HEK293 (cell line): ENCODE data around the gene OTUB2.

Experiments
- BCL11A ChIP-seq: fragments of 450-650 bp; formaldehyde crosslinking; IDR thresholded peaks from 2 replicates; pipeline ENCODE4 v1.5.1; 2016; ENCODE audit warnings: low read depth, missing biosample characterization, missing genetic modification characterization
- CTCF ChIP-seq: fragments of 450-650 bp; formaldehyde crosslinking; IDR thresholded peaks from 2 replicates; pipeline ENCODE4 v1.5.1; 2016; ENCODE audit warnings: missing biosample characterization, missing genetic modification characterization
- PATZ1 ChIP-seq: fragments of 450-650 bp; formaldehyde crosslinking; IDR thresholded peaks from 2 replicates; pipeline ENCODE4 v1.5.1; 2016; ENCODE audit warnings: missing biosample characterization, missing genetic modification characterization
- RBAK ChIP-seq: fragments of 450-650 bp; formaldehyde crosslinking; IDR thresholded peaks from 2 replicates; pipeline ENCODE4 v1.5.1; 2016; ENCODE audit warnings: missing biosample characterization, missing genetic modification characterization
- TSHZ1 ChIP-seq: fragments of 450-650 bp; formaldehyde crosslinking; IDR thresholded peaks from 2 replicates; pipeline ENCODE4 v1.5.1; 2016; ENCODE audit warnings: missing biosample characterization, missing genetic modification characterization, borderline replicate concordance
- YY1 ChIP-seq: fragments of 450-650 bp; formaldehyde crosslinking; IDR thresholded peaks from 2 replicates; pipeline ENCODE4 v1.5.1; 2018; ENCODE audit warnings: missing biosample characterization, missing genetic modification characterization
- ZBTB1 ChIP-seq: fragments of 450-650 bp; formaldehyde crosslinking; IDR thresholded peaks from 2 replicates; pipeline ENCODE4 v1.5.1; 2016; ENCODE audit warnings: missing biosample characterization, missing genetic modification characterization
- ZBTB20 ChIP-seq: fragments of 450-650 bp; formaldehyde crosslinking; IDR thresholded peaks from 2 replicates; pipeline ENCODE4 v1.5.1; 2016; ENCODE audit warnings: missing biosample characterization, missing genetic modification characterization
- ZNF121 ChIP-seq: fragments of 450-650 bp; formaldehyde crosslinking; IDR thresholded peaks from 2 replicates; pipeline ENCODE4 v1.5.1; 2016; ENCODE audit warnings: missing biosample characterization, missing genetic modification characterization
- ZNF521 ChIP-seq: fragments of 450-650 bp; formaldehyde crosslinking; IDR thresholded peaks from 2 replicates; pipeline ENCODE4 v1.5.1; 2017; ENCODE audit warnings: missing biosample characterization, mild to moderate bottlenecking, missing genetic modification characterization
- ZNF580 ChIP-seq: fragments of 450-650 bp; formaldehyde crosslinking; IDR thresholded peaks from 2 replicates; pipeline ENCODE4 v1.5.1; 2016; ENCODE audit warnings: missing biosample characterization, missing genetic modification characterization
- ZNF629 ChIP-seq: fragments of 450-650 bp; formaldehyde crosslinking; IDR thresholded peaks from 2 replicates; pipeline ENCODE4 v1.5.1; 2017; ENCODE audit warnings: missing biosample characterization, missing genetic modification characterization
- ZNF677 ChIP-seq: fragments of 450-650 bp; IDR thresholded peaks from 2 replicates; pipeline ENCODE4 v1.5.0; 2018; ENCODE audit warnings: missing biosample characterization, mild to moderate bottlenecking, missing genetic modification characterization, moderate library complexity

- no peak for TF ChIP-seq CTCF (tag by site-specific recombination)
- TF ChIP-seq ZNF629: no peak
- no peak for TF ChIP-seq YY1 (tag by site-specific recombination)
- TF ChIP-seq BCL11A (tag by site-specific recombination): no peak
- TF ChIP-seq ZBTB20: no peak
- no peak for TF ChIP-seq ZBTB1 (tag by site-specific recombination)
- no peak for TF ChIP-seq PATZ1 (tag by site-specific recombination)
- no peak for TF ChIP-seq TSHZ1 (tag by site-specific recombination)
- TF ChIP-seq ZNF677 (tag by site-specific recombination): no peak
- TF ChIP-seq ZNF121 (tag by site-specific recombination): no peak
- TF ChIP-seq ZNF521 (tag by site-specific recombination): no peak
- TF ChIP-seq RBAK: no peak
- TF ChIP-seq ZNF580 (tag by site-specific recombination): no peak
Measured at GRCh38 chr14:93981316-93982229, 44.6 kb upstream of the OTUB2 start.
